Measurements from ENCODE around the gene HOXA6.

Gene HOXA6

GRCh38 chr7:27107391-27108381 lies 39.9 kb downstream of the HOXA6 start:
- no peak for DNase-seq

DNA sequence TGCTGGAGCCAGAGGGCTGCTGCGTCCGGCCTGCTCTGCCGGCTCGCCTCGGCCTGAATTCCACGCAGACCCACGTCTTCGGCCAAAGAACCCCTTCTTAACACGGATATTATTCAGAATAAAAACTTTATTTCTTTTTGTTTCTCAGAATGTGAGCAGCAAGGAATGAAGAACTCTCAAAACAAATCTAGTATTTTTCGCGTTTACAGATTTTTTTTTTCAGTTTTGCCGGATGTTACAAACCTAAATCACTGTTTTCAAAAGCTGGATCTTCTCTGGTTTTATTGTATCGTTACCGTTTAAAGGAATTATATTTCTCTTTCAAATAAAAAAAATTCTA lies 40.7 kb downstream of the HOXA6 start:
- DNase-seq = no peak

- no peak for DNase-seq
Observed at GRCh38 chr7:27106181-27106900, 41.2 kb downstream of the HOXA6 start.

GRCh38 chr7:27105301-27106031 lies 42.1 kb downstream of the HOXA6 start:
- no peak for DNase-seq

- DNase-seq = no peak
Observed at GRCh38 chr7:27104341-27105058, 43.1 kb downstream of the HOXA6 start.

- no peak for DNase-seq
Observed at GRCh38 chr7:27103489-27104226, 43.9 kb downstream of the HOXA6 start.

- no peak for DNase-seq
Observed at GRCh38 chr7:27102581-27103442, 44.8 kb downstream of the HOXA6 start, which contains the start of gene HOXA2. Gene HOXA2 (minus strand): TSS chr7:27102683. CDS start chr7:27102500, 183 bp downstream.

GRCh38 chr7:27101957-27102580 lies 45.5 kb downstream of the HOXA6 start:
- no peak for DNase-seq

- DNase-seq = no peak
Observed at GRCh38 chr7:27101171-27101956, 46.2 kb downstream of the HOXA6 start.

- no peak for DNase-seq
Observed at GRCh38 chr7:27100694-27101170, 46.8 kb downstream of the HOXA6 start.

- DNase-seq = no peak
Observed at GRCh38 chr7:27099453-27100370, 47.9 kb downstream of the HOXA6 start.

DNA sequence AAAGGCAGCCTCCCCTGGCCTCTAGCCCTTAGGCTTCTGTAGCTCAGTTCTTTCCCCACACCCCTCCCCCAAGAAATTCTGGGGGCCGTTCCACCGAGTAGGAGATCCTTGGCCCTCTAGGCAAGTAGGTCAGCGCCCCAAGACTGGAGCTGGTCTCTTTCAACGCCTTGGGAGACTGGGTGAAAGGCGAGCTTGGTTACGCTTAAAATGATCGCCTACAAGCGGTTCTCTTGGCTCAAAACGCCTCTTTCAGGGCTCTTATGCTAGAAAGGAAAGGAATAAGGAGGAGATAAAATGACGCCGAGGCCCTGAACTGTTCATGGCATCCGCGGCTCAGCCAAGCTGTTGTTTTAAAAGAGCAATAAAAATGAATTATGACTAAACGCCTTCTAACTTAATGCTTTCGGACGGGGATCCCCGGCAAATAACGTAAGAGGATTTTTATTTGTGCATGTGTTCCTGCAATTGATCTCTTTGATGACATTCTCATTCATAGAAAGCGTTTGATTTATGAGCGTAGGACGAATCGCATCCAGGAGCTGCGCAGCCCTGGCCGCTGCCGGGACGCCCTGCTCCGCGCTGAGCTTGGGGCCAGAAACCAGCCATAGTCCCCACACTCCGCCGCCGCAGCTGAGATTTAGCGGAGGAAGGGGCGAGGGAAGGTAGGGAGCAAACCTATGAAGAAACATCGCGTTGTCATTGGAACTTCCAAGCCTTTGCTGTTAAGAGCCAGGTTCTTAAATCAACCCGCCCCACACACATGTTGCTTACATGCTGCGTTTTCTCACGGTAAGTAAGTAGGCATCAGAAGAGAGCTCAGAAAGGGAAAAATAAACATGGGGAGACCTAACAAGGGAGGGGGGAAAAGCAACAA lies 48.8 kb downstream of the HOXA6 start:
- DNase-seq = no peak

GRCh38 chr7:27097686-27098577 lies 49.6 kb downstream of the HOXA6 start:
- no peak for DNase-seq

- DNase-seq = no peak
Observed at GRCh38 chr7:27096768-27097514, 50.6 kb downstream of the HOXA6 start.

Data from central memory CD4-positive, alpha-beta T cell (primary cell).